Frontal cortex (tissue), 4 donors: ENCODE measurements around the gene ERICH4. TPM values are rescaled to one million over a fixed set of nuclear protein-coding genes. Genes with fewer than 3 reads are reported as not detected.
"Not testable (repeated sequence)": the region's sequence is repeated elsewhere in the genome, so short reads cannot be mapped to it uniquely, and the experiment has no call there.

Experiments used
- DNase-seq, 2 donors: peaks; one replicate each; pipeline ENCODE4 v3.0.0; 2012; ENCODE audit warnings: low spot score in 2 of 2
- FAIRE-seq: peaks from 2 replicates; lab custom pipeline; 2012; peaks lifted over from hg19 to GRCh38; lab: Jason Lieb, UNC
- total RNA-seq: library from RNA; depleted of rRNA; stranded (reverse); fragments of >200 nt; gene quantifications from one replicate; pipeline ENCODE4 v1.2.3, GENCODE V29; 2014
- donor health status: control.
- donor health status: control.
- donor health status: control.

The ERICH4 gene
- total RNA-seq: not detected

DNA sequence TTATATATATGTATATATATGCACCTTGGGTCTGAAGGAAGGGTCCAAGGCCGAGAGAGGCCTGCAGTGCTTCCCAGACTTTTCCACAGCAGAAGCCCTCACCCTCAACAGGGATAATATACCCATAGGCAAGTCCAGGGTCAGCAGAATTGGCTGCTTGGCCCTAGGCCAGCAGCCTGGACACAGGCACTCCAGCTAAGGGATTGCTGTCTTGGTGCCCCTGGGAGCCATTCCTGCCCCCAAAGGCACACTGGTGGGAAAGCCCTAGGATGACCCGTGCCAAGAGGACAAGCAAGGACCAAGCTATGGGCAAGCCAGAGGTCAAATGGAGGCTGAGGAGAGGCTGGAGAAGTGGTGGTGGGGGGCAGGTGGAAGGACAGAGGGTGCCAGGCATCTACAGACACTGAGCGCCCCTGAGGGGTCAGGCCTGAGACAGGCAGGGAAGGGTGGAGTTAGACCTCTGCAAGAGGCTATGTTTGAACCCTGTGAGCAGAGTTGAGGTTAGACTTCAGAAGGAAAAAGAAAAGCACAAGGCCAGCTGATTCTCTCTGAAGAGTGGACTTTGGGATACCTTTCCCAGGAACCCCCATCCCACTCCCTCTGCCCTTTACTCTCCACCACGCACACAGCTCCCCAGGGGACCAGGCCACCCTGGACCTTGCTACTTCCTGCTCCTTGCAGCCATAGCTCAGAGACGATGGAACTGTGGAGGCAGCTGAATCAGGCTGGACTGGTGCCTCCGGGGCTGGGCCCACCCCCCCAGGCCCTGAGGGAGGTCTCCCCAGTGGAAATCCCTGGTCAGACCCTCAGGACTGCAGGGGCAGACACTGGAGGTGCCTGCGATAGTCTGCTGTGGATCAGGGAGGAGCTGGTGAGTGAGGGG, at the start of gene ERICH4:
TSS of gene ERICH4 (plus strand) at position 684 of the 883 bp plus-strand sequence. CDS start at position 698, 14 bp downstream.
- DNase-seq (no peak), FAIRE-seq (no peak)

DNA sequence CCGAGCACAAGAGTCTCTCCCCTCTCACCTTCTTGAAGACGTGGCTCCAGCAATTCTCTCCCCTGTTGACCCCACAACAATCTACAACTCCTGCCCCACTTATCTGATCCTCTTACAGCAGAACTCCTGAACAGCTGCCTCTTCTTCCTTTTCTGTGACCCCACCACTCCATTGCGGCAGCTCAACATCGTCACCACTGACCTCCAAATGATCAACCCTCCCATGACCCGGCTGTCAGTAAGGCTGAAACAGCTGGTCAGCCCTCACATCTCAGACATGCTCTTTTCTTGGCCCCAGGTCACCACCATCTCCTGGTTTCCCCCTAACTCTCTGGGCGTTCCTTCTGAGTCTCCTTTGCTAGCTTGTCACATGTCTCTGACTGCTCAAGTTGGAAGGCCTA, 47.6 kb upstream of the ERICH4 start:
- DNase-seq (no peak), FAIRE-seq (no peak)

DNA sequence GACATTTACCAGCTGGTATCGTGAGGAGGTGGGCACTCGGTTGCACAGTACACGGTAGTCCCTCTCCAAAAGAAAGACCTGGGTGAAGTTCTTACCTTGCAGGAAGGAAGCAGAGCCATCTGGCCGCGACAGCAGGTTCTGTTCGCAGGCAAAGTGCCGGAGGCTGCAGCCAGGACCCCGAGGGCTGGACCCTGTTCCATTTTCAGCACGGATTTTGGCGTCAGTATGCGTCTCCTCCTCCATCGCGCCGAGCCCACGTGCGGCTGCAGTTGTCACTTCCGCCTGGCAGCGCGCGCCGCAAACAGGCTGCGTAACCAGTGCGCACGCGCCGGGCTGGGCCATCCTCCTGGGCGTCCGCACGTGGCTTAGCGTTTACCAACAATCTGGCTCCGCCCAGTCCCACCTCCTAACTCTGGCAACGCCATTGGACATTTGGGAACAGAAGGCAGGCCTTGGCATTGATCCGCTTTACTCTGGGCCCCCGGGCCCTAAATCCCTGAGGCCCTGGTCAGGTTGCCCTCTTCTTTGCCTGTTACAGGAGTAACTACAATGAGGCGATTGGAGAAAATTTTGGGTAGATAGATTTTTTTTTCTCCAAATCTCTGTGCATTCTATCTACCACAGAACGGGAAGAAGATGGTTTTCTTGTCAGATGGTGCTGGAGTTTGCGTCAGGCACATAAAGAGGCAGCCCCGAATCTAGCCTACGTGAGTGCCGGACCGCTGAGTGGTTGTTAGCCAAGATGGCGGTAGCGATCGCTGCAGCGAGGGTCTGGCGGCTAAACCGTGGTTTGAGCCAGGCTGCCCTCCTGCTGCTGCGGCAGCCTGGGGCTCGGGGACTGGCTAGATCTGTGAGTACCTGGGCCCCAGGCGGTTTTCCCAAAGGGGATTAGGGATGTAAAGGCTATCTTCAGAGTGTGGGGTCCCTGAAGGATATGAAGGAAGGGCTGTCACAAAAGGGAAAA, 45.6 kb upstream of the ERICH4 start, which contains the start of the genes BCKDHA and EXOSC5:
TSS of gene BCKDHA (plus strand) at position 733 of the 964 bp plus-strand sequence. CDS start at position 743, 10 bp downstream.
TSS of gene EXOSC5 (minus strand) at position 274 of the 964 bp plus-strand sequence. CDS start at position 243, 31 bp downstream.
- DNase-seq: peak; percentile 93 to 98
- peak; percentile 90 for FAIRE-seq

DNA sequence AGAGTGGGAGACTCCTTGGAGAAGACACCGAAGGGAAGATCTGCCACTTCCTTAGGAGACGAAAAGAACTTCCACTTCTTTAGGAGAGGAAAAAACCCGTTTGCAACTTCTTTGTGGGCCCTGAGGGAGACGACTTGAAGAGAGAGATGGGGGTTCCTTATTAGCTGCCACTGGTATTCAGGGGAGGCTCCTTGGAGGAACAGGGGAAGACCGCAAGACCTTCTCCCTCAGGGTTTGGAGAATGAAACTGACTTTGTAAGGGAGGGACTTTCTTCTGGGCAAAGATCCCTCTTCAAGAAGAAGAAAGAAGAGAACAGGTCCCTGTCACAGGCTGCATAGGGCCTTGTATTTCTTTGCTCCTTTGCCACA, 44.9 kb upstream of the ERICH4 start:
- no peak for FAIRE-seq

DNA sequence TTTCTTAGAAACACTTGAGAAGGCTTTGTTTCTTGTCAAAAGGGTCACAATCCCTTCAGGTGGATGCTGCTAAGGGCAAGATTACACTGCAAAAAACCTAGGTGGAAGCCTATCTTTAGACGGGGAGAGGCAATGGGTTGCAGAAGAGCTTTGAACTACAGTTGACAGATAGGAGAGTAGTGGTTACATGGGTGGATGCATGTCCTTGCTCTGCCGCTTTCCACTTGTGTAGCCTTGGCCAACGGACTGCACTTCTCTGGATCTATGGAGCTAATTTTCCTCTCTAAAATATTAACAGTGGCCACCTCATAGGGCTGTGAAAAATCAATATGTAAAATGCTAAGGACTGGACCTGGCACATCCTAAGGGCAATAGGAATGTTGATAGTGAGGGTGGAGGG, 44.4 kb upstream of the ERICH4 start:
- no peak for FAIRE-seq
- no peak for DNase-seq

More for the DNA sequence above, 44.9 kb upstream of the ERICH4 start:
- no peak for DNase-seq

GRCh38 chr19:41399091-41399490, 43.9 kb upstream of the ERICH4 start:
- DNase-seq: no peak
- no peak for FAIRE-seq

GRCh38 chr19:41399525-41399924, 43.4 kb upstream of the ERICH4 start:
- no peak for DNase-seq
- no peak for FAIRE-seq

- DNase-seq (no peak), FAIRE-seq (no peak)
These were observed 41.5 kb upstream of the ERICH4 start for GRCh38 chr19:41401483-41401882.

GRCh38 chr19:41402010-41402409, 40.9 kb upstream of the ERICH4 start:
- FAIRE-seq (no peak), DNase-seq (no peak)

- no peak for DNase-seq
- FAIRE-seq: no peak
These were observed 39.6 kb upstream of the ERICH4 start for GRCh38 chr19:41403181-41403970.

- no peak for FAIRE-seq
- DNase-seq: no peak
These were observed 37.2 kb upstream of the ERICH4 start for GRCh38 chr19:41405776-41406175.

- DNase-seq: no peak
- no peak for FAIRE-seq
These were observed 35.7 kb upstream of the ERICH4 start for GRCh38 chr19:41407271-41407670.

DNA sequence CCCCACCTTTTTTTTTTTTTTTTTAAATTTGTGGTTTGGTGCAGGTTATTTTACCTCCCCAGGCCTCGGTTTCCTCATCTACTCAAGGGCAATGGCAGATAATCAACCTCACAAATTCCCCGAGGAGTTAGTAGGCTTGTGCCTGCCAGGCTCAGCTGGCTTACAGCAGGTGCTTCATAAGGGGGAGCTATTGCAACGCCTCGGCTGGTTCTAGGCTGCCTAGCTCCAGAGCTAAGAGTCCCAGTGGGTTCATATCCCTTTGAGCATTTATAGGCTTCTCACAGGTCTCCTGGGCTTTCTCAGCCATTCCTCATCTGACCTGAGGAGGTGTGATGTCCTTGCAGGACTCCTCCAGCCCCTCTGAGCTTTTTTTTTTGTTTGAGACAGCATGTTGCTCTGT, 34.7 kb upstream of the ERICH4 start:
- DNase-seq (no peak), FAIRE-seq (no peak)

DNA sequence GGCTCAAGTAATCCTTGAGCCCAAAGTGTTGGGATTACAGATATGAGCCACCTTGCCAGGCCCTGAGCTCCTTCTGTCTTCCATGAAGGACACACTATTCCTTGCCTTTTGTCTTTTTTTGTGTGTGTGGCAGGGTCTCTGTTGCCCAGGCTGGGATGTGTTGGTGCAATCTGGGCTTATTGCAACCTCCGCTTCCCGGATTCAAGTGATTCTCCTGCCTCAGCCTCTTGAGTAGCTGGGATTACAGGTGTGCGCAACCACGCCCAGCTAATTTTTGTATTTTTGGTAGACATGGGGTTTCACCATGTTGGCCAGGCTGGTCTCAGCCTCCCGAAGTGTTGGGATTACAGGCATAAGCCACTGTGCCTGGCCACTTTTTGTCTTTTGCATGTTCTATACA, 34.1 kb upstream of the ERICH4 start:
- FAIRE-seq, DNase-seq: not testable (repeated sequence)

- DNase-seq: no peak
- no peak for FAIRE-seq
These were observed 33.7 kb upstream of the ERICH4 start for GRCh38 chr19:41409288-41409687.

DNA sequence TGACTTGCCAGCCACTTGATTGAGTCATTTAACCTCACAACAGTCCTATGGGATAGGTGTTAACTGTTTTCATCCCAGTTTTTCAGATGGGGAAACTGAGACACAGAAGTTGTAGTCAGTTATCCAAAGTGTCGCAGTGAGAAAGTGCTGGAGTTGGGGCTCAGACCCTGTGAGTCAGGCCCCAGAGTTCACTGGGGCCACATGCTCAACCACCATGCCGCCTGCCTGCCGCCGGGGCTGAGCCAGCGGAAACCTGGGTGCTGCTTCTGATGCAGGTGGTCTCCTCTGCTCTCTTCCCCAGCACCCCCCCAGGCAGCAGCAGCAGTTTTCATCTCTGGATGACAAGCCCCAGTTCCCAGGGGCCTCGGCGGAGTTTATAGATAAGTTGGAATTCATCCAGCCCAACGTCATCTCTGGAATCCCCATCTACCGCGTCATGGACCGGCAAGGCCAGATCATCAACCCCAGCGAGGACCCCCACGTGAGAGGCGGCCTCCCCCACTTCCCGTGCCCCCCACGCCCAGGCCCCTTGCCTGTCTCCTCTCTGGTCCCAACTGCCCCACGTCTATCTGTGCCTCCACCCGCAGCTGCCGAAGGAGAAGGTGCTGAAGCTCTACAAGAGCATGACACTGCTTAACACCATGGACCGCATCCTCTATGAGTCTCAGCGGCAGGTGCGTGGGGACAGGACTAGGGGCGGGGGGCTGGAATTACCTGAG, 32.5 kb upstream of the ERICH4 start:
- DNase-seq: no peak
- FAIRE-seq: no peak

- DNase-seq: no peak
- no peak for FAIRE-seq
These were observed 31.6 kb upstream of the ERICH4 start for GRCh38 chr19:41411100-41411967.

DNA sequence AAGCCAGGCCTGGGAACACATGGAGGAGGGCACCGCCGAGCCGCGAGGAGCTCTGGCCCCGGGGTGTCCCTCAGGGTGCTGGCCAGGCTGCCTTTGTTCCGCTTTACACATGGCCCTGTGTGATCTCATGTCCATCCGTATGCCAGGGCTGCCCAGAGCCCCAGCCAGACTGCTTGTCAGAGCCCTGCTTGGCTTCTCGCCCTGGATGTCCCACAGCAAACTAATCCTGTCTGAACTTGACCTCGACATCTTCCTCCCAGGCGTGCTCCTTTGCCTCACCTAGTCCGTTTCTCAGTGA, 31.0 kb upstream of the ERICH4 start:
- DNase-seq (peak; percentile 44 to 66), FAIRE-seq (no peak)
